WTC11 (cell line): ENCODE results near the gene RASD1. TPM values are rescaled to one million over a fixed set of nuclear protein-coding genes. Genes with fewer than 3 reads are reported as not detected.

ENCODE experiments used
- ATAC-seq: fragments of 200-7000 bp; cut with Tn5 transposase; 2 replicates; pipeline ENCODE4 v1.10.0; 2021; ENCODE audit warnings: mild to moderate bottlenecking, moderate library complexity
- CTCF ChIA-PET: fragments of 300-600 bp; sonication (Branson Sonifier 250); formaldehyde crosslinking; loops from one replicate; lab custom pipeline; 2021; ENCODE audit warnings: antibody characterized with exemption; lab: Charles Lee
- POLR2A ChIA-PET: fragments of 350-600 bp; sonication (Branson Sonifier 250); formaldehyde crosslinking; loops from one replicate; lab custom pipeline; 2021; ENCODE audit warnings: antibody characterized with exemption; lab: Charles Lee
- DNase-seq: peaks from one replicate; pipeline ENCODE4 v3.0.0; 2021; ENCODE audit warnings: low spot score
- H3K27ac Mint-ChIP-seq: 2 replicates; pipeline ENCODE4 v1.8.0; 2021; ENCODE audit warnings: mixed read lengths
- H3K27me3 Mint-ChIP-seq: 2 replicates; pipeline ENCODE4 v1.8.0; 2021; ENCODE audit warnings: low read depth, mild to moderate bottlenecking, moderate library complexity, mixed read lengths
- H3K36me3 Mint-ChIP-seq: 2 replicates; pipeline ENCODE4 v1.8.0; 2021; ENCODE audit warnings: mixed read lengths
- H3K4me1 Mint-ChIP-seq: 2 replicates; pipeline ENCODE4 v1.8.0; 2022; ENCODE audit warnings: mixed read lengths
- H3K4me3 Mint-ChIP-seq: 2 replicates; pipeline ENCODE4 v1.8.0; 2021; ENCODE audit warnings: mild to moderate bottlenecking, moderate library complexity, mixed read lengths
- H3K9me3 Mint-ChIP-seq: 2 replicates; pipeline ENCODE4 v1.8.0; 2021; ENCODE audit warnings: mixed read lengths
- ATF2 ChIP-seq: sonication (generic); formaldehyde crosslinking; IDR thresholded peaks from 2 replicates; pipeline ENCODE4 v1.8.1; 2022; ENCODE audit warnings: low read depth, missing genetic modification reagents, borderline replicate concordance
- E2F1 ChIP-seq: sonication (generic); formaldehyde crosslinking; IDR thresholded peaks from 2 replicates; pipeline ENCODE4 v1.8.0; 2022; ENCODE audit warnings: mild to moderate bottlenecking, missing genetic modification reagents
- EMX1 ChIP-seq: fragments of 250-450 bp; sonication (Bioruptor Pico); IDR thresholded peaks from 2 replicates; pipeline ENCODE4 v1.8.0; 2021; ENCODE audit warnings: mild to moderate bottlenecking
- ERG ChIP-seq: fragments of 250-450 bp; sonication (Bioruptor Pico); IDR thresholded peaks from 2 replicates; pipeline ENCODE4 v1.8.0; 2021; ENCODE audit warnings: mild to moderate bottlenecking
- GABPB1 ChIP-seq: sonication (generic); formaldehyde crosslinking; IDR thresholded peaks from 2 replicates; pipeline ENCODE4 v1.8.1; 2023; ENCODE audit warnings: mild to moderate bottlenecking, missing genetic modification reagents
- HMGA2 ChIP-seq: fragments of 250-450 bp; sonication (Bioruptor Pico); IDR thresholded peaks from 2 replicates; pipeline ENCODE4 v1.4.0; 2021; ENCODE audit warnings: mild to moderate bottlenecking, moderate library complexity
- IRF2 ChIP-seq: sonication (generic); formaldehyde crosslinking; IDR thresholded peaks from 2 replicates; pipeline ENCODE4 v1.8.0; 2022; ENCODE audit warnings: low read depth, missing genetic modification reagents, borderline replicate concordance
- MYBL2 ChIP-seq: sonication (generic); formaldehyde crosslinking; IDR thresholded peaks from 2 replicates; pipeline ENCODE4 v1.8.1; 2023; ENCODE audit warnings: mild to moderate bottlenecking, moderate library complexity, missing genetic modification reagents
- NFATC4 ChIP-seq: fragments of 250-450 bp; sonication (Bioruptor Pico); IDR thresholded peaks from 2 replicates; pipeline ENCODE4 v1.9.0; 2021; ENCODE audit warnings: mild to moderate bottlenecking
- NFYB ChIP-seq: sonication (generic); formaldehyde crosslinking; conservative IDR thresholded peaks from 2 replicates; pipeline ENCODE4 v1.8.0; 2022; ENCODE audit warnings: low read depth, missing genetic modification reagents
- NR1H2 ChIP-seq: sonication (generic); formaldehyde crosslinking; IDR thresholded peaks from 2 replicates; pipeline ENCODE4 v1.9.0; 2021; ENCODE audit warnings: mild to moderate bottlenecking, moderate library complexity, missing genetic modification reagents
- PREB ChIP-seq: sonication (generic); formaldehyde crosslinking; IDR thresholded peaks from 2 replicates; pipeline ENCODE4 v1.8.1; 2022; ENCODE audit warnings: mild to moderate bottlenecking, missing genetic modification reagents, moderate library complexity, borderline replicate concordance
- RELA ChIP-seq: sonication (generic); formaldehyde crosslinking; IDR thresholded peaks from 2 replicates; pipeline ENCODE4 v1.8.1; 2022; ENCODE audit warnings: missing genetic modification reagents, mild to moderate bottlenecking, borderline replicate concordance
- TCF7 ChIP-seq: sonication (generic); formaldehyde crosslinking; IDR thresholded peaks from 2 replicates; pipeline ENCODE4 v1.8.0; 2022; ENCODE audit warnings: mild to moderate bottlenecking, low read depth, missing genetic modification reagents, moderate library complexity
- TEAD4 ChIP-seq: sonication (generic); formaldehyde crosslinking; IDR thresholded peaks from 2 replicates; pipeline ENCODE4 v1.8.0; 2022; ENCODE audit warnings: mild to moderate bottlenecking, missing genetic modification reagents
- ZMAT4 ChIP-seq: fragments of 250-450 bp; sonication (Bioruptor Pico); IDR thresholded peaks from 2 replicates; pipeline ENCODE4 v1.9.0; 2021; ENCODE audit warnings: mild to moderate bottlenecking
- ZNF232 ChIP-seq: sonication (generic); formaldehyde crosslinking; IDR thresholded peaks from 2 replicates; pipeline ENCODE4 v1.8.0; 2022; ENCODE audit warnings: mild to moderate bottlenecking, missing genetic modification reagents
- ZNF281 ChIP-seq: sonication (generic); formaldehyde crosslinking; IDR thresholded peaks from 2 replicates; pipeline ENCODE4 v1.8.0; 2023; ENCODE audit warnings: mild to moderate bottlenecking, missing genetic modification reagents
- ZNF425 ChIP-seq: fragments of 250-450 bp; sonication (Bioruptor Pico); conservative IDR thresholded peaks from 2 replicates; pipeline ENCODE4 v1.9.0; 2021; ENCODE audit warnings: mild to moderate bottlenecking
- total RNA-seq: library from RNA; stranded (reverse); gene quantifications from 3 replicates; pipeline ENCODE4 v1.2.3, GENCODE V29; 2021

The RASD1 gene
- total RNA-seq, 1 experiment from 2014 or later: 5.1 TPM

- ATAC-seq: no peak
- Mint-ChIP-seq H3K27me3 (no peaks in the 10 kb centered on the region), H3K9me3 (no peaks in the 10 kb centered on the region), H3K27ac (no peak overlapping the region), H3K36me3 (no peaks in the 10 kb centered on the region), H3K4me1 (peaks cover 25% of the 10 kb centered on the region), H3K4me3 (no peak overlapping the region)
- POLR2A ChIA-PET: no interaction called here
- DNase-seq: no peak
- TF ChIP-seq ZNF232 (no peak), NFATC4 (CRISPR knock-in tag) (no peak)
- CTCF ChIA-PET: interaction anchor here (3.3 to 4.6 kb wide), 2 partner anchors 12 to 16 kb away, joined by 19 to 42 read pairs; partner anchors contain the start of gene RASD1
These were observed 16.7 kb upstream of the RASD1 start for GRCh38 chr17:17512866-17513265.

GRCh38 chr17:17511881-17512858, 16.0 kb upstream of the RASD1 start:
- H3K27me3 Mint-ChIP-seq: no peaks in the 10 kb centered on the region
- no peak for DNase-seq
- ATAC-seq: no peak
- H3K4me3 Mint-ChIP-seq: no peak overlapping the region
- H3K27ac Mint-ChIP-seq: no peak overlapping the region
- POLR2A ChIA-PET: no interaction called here
- H3K4me1 Mint-ChIP-seq: peaks cover 25% of the 10 kb centered on the region
- no peak for TF ChIP-seq GABPB1 (CRISPR knock-in tag)
- TF ChIP-seq ZNF425 (CRISPR knock-in tag): no peak
- TF ChIP-seq ATF2 (CRISPR knock-in tag): no peak
- no peak for TF ChIP-seq ZNF232
- no peak for TF ChIP-seq PREB (CRISPR knock-in tag)
- no peak for TF ChIP-seq TCF7 (CRISPR knock-in tag)
- no peak for TF ChIP-seq ZMAT4
- no peak for TF ChIP-seq NR1H2 (CRISPR knock-in tag)
- no peak for TF ChIP-seq RELA
- no peak for TF ChIP-seq TEAD4
- no peaks in the 10 kb centered on the region for H3K9me3 Mint-ChIP-seq
- no peaks in the 10 kb centered on the region for H3K36me3 Mint-ChIP-seq
- CTCF ChIA-PET: interaction anchor here (0.5 to 4.6 kb wide), 6 partner anchors 11 to 101 kb away, joined by 3 to 42 read pairs (median 6); partner anchors contain the start of gene RASD1

GRCh38 chr17:17511293-17511741, 15.1 kb upstream of the RASD1 start:
- Mint-ChIP-seq H3K4me1 (peaks cover 21% of the 10 kb centered on the region), H3K36me3 (no peaks in the 10 kb centered on the region), H3K27ac (no peak overlapping the region; the same call in 1 of the 2 replicates), H3K27me3 (no peaks in the 10 kb centered on the region), H3K4me3 (no peak overlapping the region), H3K9me3 (no peaks in the 10 kb centered on the region)
- no peak for DNase-seq
- no peak for TF ChIP-seq ZNF281 (CRISPR knock-in tag)
- TF ChIP-seq MYBL2 (CRISPR knock-in tag): no peak
- no peak for TF ChIP-seq RELA
- no peak for TF ChIP-seq HMGA2 (CRISPR knock-in tag)
- no peak for TF ChIP-seq EMX1 (CRISPR knock-in tag)
- TF ChIP-seq E2F1 (CRISPR knock-in tag): no peak
- no peak for TF ChIP-seq IRF2 (CRISPR knock-in tag)
- no peak for TF ChIP-seq ERG (CRISPR knock-in tag)
- TF ChIP-seq NFYB (CRISPR knock-in tag): no peak
- CTCF ChIA-PET: interaction anchor here (0.5 to 4.6 kb wide), 8 partner anchors 10 to 144 kb away, joined by 3 to 42 read pairs (median 4); partner anchors contain the start of gene RASD1
- POLR2A ChIA-PET: no interaction called here
- ATAC-seq: no peak
